ENCODE results near the gene KRT81. TPM values are rescaled to one million over a fixed set of nuclear protein-coding genes. Genes with fewer than 3 reads are reported as not detected.

The KRT81 gene
- total RNA-seq, 2 donors from 2014 or later = not detected

GRCh38 chr12:52280319-52280795 lies 11.0 kb downstream of the KRT81 start:
- H3K4me3 ChIP-seq = no peak overlapping the region
- no peak for TF ChIP-seq CTCF (IDR thresholded peaks at IDR 0.05)
- no peaks in the 10 kb centered on the region for H3K9me3 ChIP-seq
- no peaks in the 10 kb centered on the region for H3K27me3 ChIP-seq
- peak overlapping the region; percentile 57 to 64 for H3K27ac ChIP-seq
- peaks cover 0 to 26% of the 10 kb centered on the region in 2 donors for H3K4me1 ChIP-seq
- no peaks in the 10 kb centered on the region for H3K36me3 ChIP-seq
- DNase-seq (ENCODE audit: low spot score) = peak; percentile 81

GRCh38 chr12:52279422-52280318 lies 11.7 kb downstream of the KRT81 start:
- H3K4me3 ChIP-seq = no peak overlapping the region
- no peaks in the 10 kb centered on the region for H3K9me3 ChIP-seq
- peaks cover 0 to 26% of the 10 kb centered on the region in 2 donors for H3K4me1 ChIP-seq
- H3K27me3 ChIP-seq = no peaks in the 10 kb centered on the region
- DNase-seq (ENCODE audit: low spot score) = no peak
- no peak for TF ChIP-seq CTCF (IDR thresholded peaks at IDR 0.05)
- H3K36me3 ChIP-seq = no peaks in the 10 kb centered on the region
- H3K27ac ChIP-seq = peak overlapping the region; percentile 57 to 64

- peak overlapping the region in 1 of 2 donors; percentile 57 for H3K27ac ChIP-seq
Observed at GRCh38 chr12:52278575-52279421, 12.5 kb downstream of the KRT81 start.

GRCh38 chr12:52277486-52278245 lies 13.7 kb downstream of the KRT81 start:
- Histone ChIP-seq H3K36me3 (no peaks in the 10 kb centered on the region), H3K4me1 (peaks cover 0 to 26% of the 10 kb centered on the region in 2 donors), H3K4me3 (no peak overlapping the region), H3K27ac (no peak overlapping the region), H3K27me3 (no peaks in the 10 kb centered on the region), H3K9me3 (no peaks in the 10 kb centered on the region)
- no peak for DNase-seq (ENCODE audit: low spot score)
- no peak for TF ChIP-seq CTCF (IDR thresholded peaks at IDR 0.05)

More at GRCh38 chr12:52278575-52279421, 12.5 kb downstream of the KRT81 start:
- peak; percentile 98 to 99 for TF ChIP-seq CTCF (IDR thresholded peaks at IDR 0.05)
- Histone ChIP-seq H3K4me1 (peaks cover 0 to 26% of the 10 kb centered on the region in 2 donors), H3K36me3 (no peaks in the 10 kb centered on the region), H3K9me3 (no peaks in the 10 kb centered on the region), H3K4me3 (no peak overlapping the region), H3K27me3 (no peaks in the 10 kb centered on the region)
- peak; percentile 65 for DNase-seq (ENCODE audit: low spot score)

- no peaks in the 10 kb centered on the region for H3K27me3 ChIP-seq
- DNase-seq (ENCODE audit: low spot score) = no peak
- no peaks in the 10 kb centered on the region for H3K9me3 ChIP-seq
- no peak for TF ChIP-seq CTCF (IDR thresholded peaks at IDR 0.05)
- no peaks in the 10 kb centered on the region for H3K36me3 ChIP-seq
- H3K4me3 ChIP-seq = no peak overlapping the region
- H3K27ac ChIP-seq = no peak overlapping the region
- peaks cover 0 to 18% of the 10 kb centered on the region in 2 donors for H3K4me1 ChIP-seq
Observed at GRCh38 chr12:52275686-52276085, 15.6 kb downstream of the KRT81 start.

Measured in right atrium auricular region (tissue), 2 donors.